Psoas muscle (tissue), 8 donors: ENCODE results near the gene TMEM106B. TPM values are rescaled to one million over a fixed set of nuclear protein-coding genes. Genes with fewer than 3 reads are reported as not detected.

Source experiments
- ATAC-seq, 4 donors: fragments of 200-7000 bp; cut with Tn5 transposase; one replicate each; pipeline ENCODE4 v1.9.1; 2020; ENCODE audit warnings: moderate library complexity in 3 of 4, mild to moderate bottlenecking in 2 of 4
- DNase-seq, 2 donors: peaks; one replicate each; pipeline ENCODE4 v3.0.0-alpha.2; 2020
- H3K27ac ChIP-seq: fragments of 200-600 bp; one replicate; pipeline ENCODE4 v1.8.0; 2022
- H3K27me3 ChIP-seq, 3 donors: fragments of 200-600 bp in 1 of 3; one replicate each; pipeline versions ENCODE4 v1.6.1 to v1.8.0; 2013 to 2022; ENCODE audit warnings: low read length in 2 of 3, mild to moderate bottlenecking in 2 of 3, moderate library complexity in 1 of 3; ENCODE audit not compliant: insufficient read depth in 3 of 3
- H3K36me3 ChIP-seq, 2 donors: fragments of 200-600 bp in 1 of 2; one replicate each; pipeline versions ENCODE4 v1.6.1 to v1.8.0; 2013 to 2022; ENCODE audit warnings: low read depth in 1 of 2, mild to moderate bottlenecking in 1 of 2, moderate library complexity in 1 of 2; ENCODE audit not compliant: insufficient read depth in 1 of 2
- H3K4me1 ChIP-seq: fragments of 200-600 bp; one replicate; pipeline ENCODE4 v1.8.0; 2022
- H3K4me3 ChIP-seq: fragments of 200-600 bp; one replicate; pipeline ENCODE4 v1.8.0; 2022; ENCODE audit warnings: mild to moderate bottlenecking
- H3K9me3 ChIP-seq: fragments of 200-600 bp; one replicate; pipeline ENCODE4 v1.8.0; 2022
- CTCF ChIP-seq: fragments of 200-600 bp; IDR thresholded peaks from one replicate; pipeline ENCODE4 v1.8.0; 2022; ENCODE audit warnings: antibody characterized with exemption
- WGBS, 3 donors: extraction: QIAGEN DNeasy Blood & Tissue Kit; methylation state at CpG; one replicate each; pipeline versions ENCODE4 v1.1.6 to v1.1.7; 2013; 5-methylcytosine and 5-hydroxymethylcytosine counted together
- intact Hi-C, 2 donors: fragments of 100-400 bp; cut with DNase I; formaldehyde crosslinking; loops; one replicate each; pipeline versions ENCODE4 v1.11.0 to v1.14.2; 2022
- polyA plus RNA-seq, 3 donors: library from polyadenylated mRNA; stranded (reverse); fragments of 200-250 nt; gene quantifications; one replicate each; pipeline ENCODE4 v1.2.3, GENCODE V29; 2013
- total RNA-seq, 4 donors: library from RNA; stranded (reverse); fragmentation: NEBNext Ultra II Directional in 2 of 4; extraction: Animal tissue kit (Norgen Biotek cat#: 25700) in 2 of 4; gene quantifications; one replicate each; pipeline versions ENCODE4 v1.2.1 to v1.2.4, GENCODE V29; 2021 to 2023
- donor health status: healthy with polysubstance abuse.
- donor health status: DM: no; HTN: no; CAD: no; lungs with moderate emphysema.
- donor health status: Bipolar disorder and iron deficiency.
- donor health status: healthy.
- donor health status: DM: yes; HTN: yes; CAD: no.
- donor health status: DM: no; HTN: no; CAD: no.
- donor health status: DM: no; HTN: no; CAD: no.
- donor health status: DM: yes; HTN: yes; CAD: no.

The TMEM106B gene
- total and polyA plus RNA-seq, 7 donors: 12.5 to 47.1 (median 31.7) TPM

- Histone ChIP-seq H3K27me3 (no peaks in the 10 kb centered on the region), H3K36me3 (no peaks in the 10 kb centered on the region), H3K27ac (no peak overlapping the region), H3K4me1 (no peaks in the 10 kb centered on the region), H3K9me3 (peaks cover 6% of the 10 kb centered on the region), H3K4me3 (no peak overlapping the region)
- WGBS, 3 donors: 73 to 86% (median 80%) methylated on average over 4 of the region's 4 CpGs
- ATAC-seq: no peak
- intact Hi-C loops: no loop called here
- no peak for TF ChIP-seq CTCF
- DNase-seq: no peak
Measured at GRCh38 chr7:12258074-12258473, 47.0 kb downstream of the TMEM106B start.

GRCh38 chr7:12267542-12267941 is 56.4 kb downstream of the TMEM106B start:
- H3K27me3 ChIP-seq: no peaks in the 10 kb centered on the region
- no peak overlapping the region for H3K27ac ChIP-seq
- no peak overlapping the region for H3K4me3 ChIP-seq
- no peaks in the 10 kb centered on the region for H3K4me1 ChIP-seq
- H3K36me3 ChIP-seq: no peaks in the 10 kb centered on the region
- WGBS, 3 donors: 85 to 97% (median 94%) methylated on average over 1 of the region's 1 CpG
- ATAC-seq (no peak), DNase-seq (no peak)
- no peaks in the 10 kb centered on the region for H3K9me3 ChIP-seq
- no peak for TF ChIP-seq CTCF
- intact Hi-C loops: no loop called here

GRCh38 chr7:12269100-12269895 is 58.2 kb downstream of the TMEM106B start:
- ATAC-seq (no peak), DNase-seq (peak in 1 of 2 donors; percentile 30)
- no peak for TF ChIP-seq CTCF
- Histone ChIP-seq H3K4me1 (no peaks in the 10 kb centered on the region), H3K36me3 (no peaks in the 10 kb centered on the region), H3K9me3 (no peaks in the 10 kb centered on the region), H3K4me3 (no peak overlapping the region), H3K27me3 (no peaks in the 10 kb centered on the region), H3K27ac (no peak overlapping the region)
- 90 to 91% (median 90%) methylated on average over 9 of the region's 9 CpGs for WGBS, 3 donors
- intact Hi-C loops: no loop called here

- Histone ChIP-seq H3K9me3 (no peaks in the 10 kb centered on the region), H3K4me3 (no peak overlapping the region), H3K27me3 (no peaks in the 10 kb centered on the region), H3K4me1 (no peaks in the 10 kb centered on the region), H3K27ac (no peak overlapping the region), H3K36me3 (no peaks in the 10 kb centered on the region)
- 61 to 80% (median 67%) methylated on average over 1 of the region's 1 CpG for WGBS, 3 donors
- ATAC-seq (no peak), DNase-seq (no peak)
- TF ChIP-seq CTCF: no peak
- intact Hi-C loops: no loop called here
Measured at GRCh38 chr7:12281038-12281437, 69.9 kb downstream of the TMEM106B start.

GRCh38 chr7:12287901-12288300 is 76.8 kb downstream of the TMEM106B start:
- 30 to 50% (median 39%) methylated on average over 1 of the region's 1 CpG for WGBS, 3 donors
- Histone ChIP-seq H3K36me3 (no peaks in the 10 kb centered on the region), H3K27ac (no peak overlapping the region), H3K9me3 (no peaks in the 10 kb centered on the region), H3K27me3 (no peaks in the 10 kb centered on the region), H3K4me1 (no peaks in the 10 kb centered on the region), H3K4me3 (no peak overlapping the region)
- ATAC-seq (no peak), DNase-seq (no peak)
- no peak for TF ChIP-seq CTCF
- intact Hi-C loops: no loop called here
